Astrocyte of the cerebellum (primary cell): ENCODE results near the gene KDM4C.

Experiments used
- DNase-seq: peaks from one replicate; pipeline ENCODE4 v3.0.0-alpha.2; 2011; ENCODE audit warnings: low read depth
- H3K4me3 ChIP-seq: 2 replicates; pipeline ENCODE4 v1.5.1; 2011; ENCODE audit warnings: mild to moderate bottlenecking, low read depth, low read length, moderate library complexity
- CTCF ChIP-seq: IDR thresholded peaks from 2 replicates; pipeline ENCODE4 v1.5.1; 2012; ENCODE audit warnings: low read length, low read depth, moderate library complexity, mild to moderate bottlenecking; ENCODE audit errors: missing control alignments
- in situ Hi-C: cut with HindIII; loops from 2 replicates; pipeline ENCODE4 v1.10.0; 2017; ENCODE audit warnings: low sequenced_read_pairs

KDM4C gene

GRCh38 chr9:6973089-6973488 lies 215.3 kb downstream of the KDM4C start:
- TF ChIP-seq CTCF: no peak
- no peak overlapping the region for H3K4me3 ChIP-seq
- in situ Hi-C loops: no loop called here
- no peak for DNase-seq

- DNase-seq: no peak
- no peak overlapping the region for H3K4me3 ChIP-seq
- no peak for TF ChIP-seq CTCF
- in situ Hi-C loops: no loop called here
Measured at GRCh38 chr9:6973762-6974161, 216.0 kb downstream of the KDM4C start.

- H3K4me3 ChIP-seq: no peak overlapping the region
- no peak for TF ChIP-seq CTCF
- in situ Hi-C loops: no loop called here
- DNase-seq: no peak
Measured at GRCh38 chr9:6975198-6975597, 217.4 kb downstream of the KDM4C start.

GRCh38 chr9:6977761-6978160 lies 220.0 kb downstream of the KDM4C start:
- no peak for DNase-seq
- no peak overlapping the region for H3K4me3 ChIP-seq
- in situ Hi-C loops: no loop called here
- TF ChIP-seq CTCF: no peak

- TF ChIP-seq CTCF: no peak
- no peak for DNase-seq
- H3K4me3 ChIP-seq: no peak overlapping the region
- in situ Hi-C loops: no loop called here
Measured at GRCh38 chr9:6978591-6978990, 220.8 kb downstream of the KDM4C start.

- no peak overlapping the region for H3K4me3 ChIP-seq
- peak; percentile 28 for DNase-seq
- no peak for TF ChIP-seq CTCF
- in situ Hi-C loops: no loop called here
Measured at GRCh38 chr9:6984941-6985578, 227.3 kb downstream of the KDM4C start.
